GM21619 (cell line): Measurements from ENCODE around the gene C2CD3.
"Not testable (repeated sequence)": the region's sequence is repeated elsewhere in the genome, so short reads cannot be mapped to it uniquely, and the experiment has no call there.

Experiments used
- ATAC-seq: cut with Tn5 transposase; IDR thresholded peaks from one replicate; pipeline ENCODE4 v1.9.1; 2021; ENCODE audit not compliant: unreplicated experiment

Gene C2CD3

DNA sequence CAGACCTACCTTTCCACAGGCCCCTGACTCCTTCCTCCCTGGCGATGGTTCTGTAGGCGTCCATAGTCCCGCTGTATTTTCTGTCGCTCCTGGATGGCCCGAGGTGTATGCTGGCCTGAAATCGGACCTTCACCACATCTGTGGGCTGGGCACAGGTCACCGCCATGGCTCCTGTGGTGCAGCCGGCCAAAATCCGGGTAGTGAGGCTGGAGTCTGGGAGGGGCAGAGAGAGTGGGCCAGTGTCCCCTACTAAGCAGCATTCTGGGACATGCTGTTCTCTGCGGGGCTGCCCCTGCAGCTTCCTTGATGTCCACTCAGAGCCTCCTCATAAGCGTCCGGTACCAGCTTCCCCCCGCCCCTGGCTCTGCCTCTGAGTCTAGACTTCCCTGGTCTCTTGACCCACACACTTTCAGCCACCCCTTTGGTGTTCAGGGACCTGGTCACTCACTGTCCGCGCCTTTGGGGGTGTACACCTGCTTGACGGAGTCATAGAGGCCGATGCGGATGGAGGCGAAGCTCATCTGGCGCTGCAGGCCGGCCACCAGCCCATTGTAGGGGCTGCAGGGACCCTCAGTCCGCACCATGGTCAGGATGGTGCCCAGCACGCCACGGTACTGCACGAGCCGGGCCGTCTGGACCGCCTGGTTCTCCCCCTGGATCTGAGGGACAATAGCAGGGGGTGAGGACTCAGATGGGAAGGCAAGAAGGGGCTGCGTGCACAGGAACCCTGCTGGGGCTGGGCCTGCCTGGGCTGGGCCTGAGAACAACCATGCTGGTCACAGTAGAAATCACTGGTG, 164.9 kb downstream of the C2CD3 start:
- no peak for ATAC-seq

DNA sequence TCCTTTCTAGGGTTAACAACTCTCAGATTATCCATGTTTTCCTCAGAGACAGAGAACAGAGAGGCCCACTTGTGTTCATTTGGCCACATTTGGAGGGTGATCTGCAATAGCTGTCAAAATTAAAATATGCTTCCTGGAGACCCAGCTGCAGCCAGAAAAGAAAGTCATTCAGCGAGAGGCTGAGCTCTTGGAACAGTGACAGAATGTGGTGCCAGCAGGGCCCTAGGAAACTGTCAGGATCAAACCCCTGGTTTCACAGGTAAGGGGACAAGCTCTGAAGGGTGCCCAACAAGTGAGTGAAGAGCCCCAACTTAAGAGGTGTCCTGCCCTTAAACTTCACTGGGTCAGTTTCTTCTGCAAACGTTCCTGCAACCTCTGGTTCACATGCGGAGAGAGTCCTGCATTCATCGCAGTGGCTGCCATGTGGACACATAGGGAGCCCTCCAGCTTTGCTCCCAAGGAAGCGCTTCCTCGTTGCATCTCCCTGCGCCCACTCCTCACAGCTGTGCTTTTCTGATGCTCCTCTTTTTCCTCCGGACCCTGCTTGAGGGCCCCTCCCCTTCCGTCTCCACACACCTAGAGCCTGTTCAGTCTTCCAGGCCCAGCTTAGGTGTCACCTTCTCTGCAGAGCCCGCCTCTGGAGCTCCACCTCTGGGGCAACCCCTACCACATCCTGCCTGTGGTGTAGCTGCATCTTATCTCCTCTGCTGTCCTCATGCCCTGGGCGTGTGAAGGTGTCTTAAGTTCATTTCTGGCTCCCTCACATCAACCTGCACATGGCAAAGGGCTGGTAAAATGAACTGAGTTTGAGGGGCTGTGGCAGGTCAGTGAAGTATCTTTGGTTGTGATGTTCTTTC, 165.8 kb downstream of the C2CD3 start:
- ATAC-seq: no peak

DNA sequence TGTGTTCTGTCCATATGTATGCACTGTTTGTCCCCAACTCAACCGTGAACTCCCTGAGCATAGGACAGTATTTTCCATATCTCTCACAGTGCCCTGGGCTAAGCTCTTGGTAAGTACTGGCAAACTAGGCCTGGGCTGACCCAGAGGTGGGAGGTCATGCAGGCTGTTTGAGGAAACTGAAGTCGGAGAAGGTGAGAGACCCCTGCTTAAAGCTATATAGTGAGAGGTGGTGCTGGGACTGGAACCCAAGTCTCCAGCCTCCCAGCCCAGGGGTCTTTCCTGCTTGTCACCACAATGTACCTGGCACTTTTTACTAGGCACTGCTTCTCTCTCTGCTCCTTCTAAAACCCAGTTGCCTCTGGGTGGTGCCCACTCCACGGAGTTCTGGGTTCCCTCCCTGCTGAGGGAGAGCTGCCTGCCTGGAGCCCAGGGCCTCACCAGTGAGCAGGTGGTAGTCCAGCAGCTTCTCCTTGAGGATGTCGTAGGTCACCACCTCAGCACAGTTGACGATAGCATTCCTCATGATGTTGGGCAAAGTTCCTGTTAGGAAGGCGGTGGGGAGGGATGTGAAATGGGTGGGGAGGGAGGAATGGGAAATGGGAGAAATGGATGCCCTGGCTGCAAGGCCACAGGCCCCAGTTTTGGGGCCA, 166.6 kb downstream of the C2CD3 start:
- ATAC-seq: no peak

DNA sequence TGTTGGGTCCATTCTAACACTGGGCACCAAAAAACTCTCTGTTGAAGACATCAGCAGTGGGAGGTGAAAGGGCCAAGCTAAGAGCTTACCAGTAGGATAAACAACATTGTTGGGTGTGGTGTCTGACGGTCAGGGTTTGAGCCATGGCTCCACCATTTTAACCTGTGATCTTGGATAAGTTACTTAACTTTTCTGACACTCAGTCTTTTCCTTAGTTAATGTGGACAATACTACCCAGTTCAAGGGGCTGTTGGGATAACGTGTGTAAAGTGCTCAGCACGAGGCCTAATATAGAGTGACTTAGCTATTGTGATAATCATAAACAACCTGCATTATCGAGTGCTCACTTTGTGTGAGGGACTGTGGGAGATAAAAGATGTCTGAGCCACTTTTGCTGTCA, 168.0 kb downstream of the C2CD3 start:
- ATAC-seq: no peak

DNA sequence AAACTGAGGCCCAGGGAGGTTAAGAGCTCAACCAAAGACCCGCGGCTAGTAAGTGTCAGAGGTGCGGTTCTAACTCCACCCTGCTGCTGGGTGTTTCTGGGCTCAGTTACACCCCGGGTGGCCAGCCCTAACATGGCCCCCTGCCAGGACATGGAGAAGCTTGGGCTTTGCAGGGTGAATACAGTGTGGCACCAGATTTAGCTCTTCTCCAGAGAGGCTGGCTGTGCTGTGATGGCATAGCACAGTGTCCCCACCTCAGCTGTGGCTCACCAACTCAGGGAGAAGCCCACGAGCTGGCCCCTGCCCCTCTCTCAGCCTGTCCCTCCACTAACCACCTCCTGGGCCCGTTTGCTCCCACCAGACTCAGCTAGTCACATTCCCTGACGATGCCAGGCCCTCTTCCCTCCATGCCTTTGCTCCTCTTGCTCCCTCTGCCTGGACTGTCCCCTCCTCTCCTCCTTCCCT, 168.9 kb downstream of the C2CD3 start:
- no peak for ATAC-seq

DNA sequence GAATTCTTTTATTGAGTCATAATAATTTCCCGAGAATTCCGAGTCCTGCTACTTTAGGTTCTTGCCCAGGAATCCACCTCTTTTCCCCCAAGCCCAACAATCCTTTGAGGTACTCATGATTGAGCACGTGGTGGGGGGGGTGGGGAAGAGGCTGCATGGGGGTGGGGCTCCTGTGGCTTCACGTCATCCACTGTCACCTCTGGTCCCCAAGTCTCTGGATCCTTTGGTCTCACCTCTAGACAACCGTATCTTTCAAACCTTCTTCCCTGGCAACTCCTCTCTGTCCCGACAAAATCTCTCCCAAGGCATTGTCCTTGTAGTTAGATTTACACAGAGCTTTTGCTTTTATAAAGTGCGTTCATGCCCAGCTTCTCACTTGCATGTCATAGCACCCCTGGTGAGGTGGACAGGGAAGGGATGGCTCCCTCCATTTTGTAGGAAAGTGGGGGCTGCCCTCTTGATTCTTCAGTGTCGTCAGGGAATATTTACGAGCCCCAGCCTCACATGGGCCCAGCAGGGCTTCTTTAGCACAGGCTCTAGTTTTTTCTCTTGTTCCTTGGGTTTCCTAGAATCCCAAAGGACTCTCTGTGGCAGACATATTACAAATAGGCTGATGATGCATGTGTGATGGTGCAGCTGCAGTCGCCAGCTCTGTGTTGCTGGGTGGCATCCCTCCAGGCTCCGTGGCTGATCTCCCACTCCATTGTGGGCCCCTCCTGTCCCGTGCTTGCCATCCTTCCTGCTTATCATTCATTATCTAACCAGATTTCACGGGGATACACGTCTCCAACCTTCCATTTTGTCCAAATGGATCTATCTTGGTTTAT, 170.3 kb downstream of the C2CD3 start:
- ATAC-seq: no peak

DNA sequence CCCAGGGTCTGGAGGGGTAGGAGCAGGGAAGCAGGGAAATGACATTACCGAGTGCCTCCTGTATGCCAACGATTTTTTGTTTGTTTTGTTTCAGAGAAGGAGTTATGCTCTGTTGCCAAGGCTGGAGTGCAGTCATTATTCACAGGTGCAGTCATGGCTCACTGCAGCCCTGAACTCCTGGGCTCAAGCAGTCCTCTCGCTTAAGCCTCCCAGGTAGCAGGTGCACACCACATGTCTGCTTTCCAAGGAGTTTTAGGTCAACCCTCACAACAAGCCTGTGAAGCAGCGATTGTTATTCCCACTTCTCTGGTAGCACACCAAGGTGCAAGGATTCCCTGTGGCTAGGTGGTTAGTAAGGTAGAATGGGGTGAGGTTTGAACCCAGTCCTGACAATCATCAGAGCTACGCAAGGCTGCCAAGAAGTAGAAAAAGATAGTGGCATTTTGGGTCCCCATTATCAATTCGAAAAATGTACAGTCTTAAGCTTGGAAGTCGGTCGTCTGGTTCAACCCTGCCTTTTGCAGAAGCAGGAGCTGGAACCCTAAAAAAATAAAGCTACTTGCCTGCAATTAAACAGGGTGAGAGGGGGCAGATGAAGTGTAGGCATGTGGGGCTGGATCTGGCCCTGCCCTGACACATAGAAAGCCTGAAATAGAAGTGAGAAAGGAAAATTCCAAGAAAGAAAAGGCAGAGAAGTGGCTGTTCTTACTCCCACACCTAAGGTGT, 171.1 kb downstream of the C2CD3 start:
- no peak for ATAC-seq

DNA sequence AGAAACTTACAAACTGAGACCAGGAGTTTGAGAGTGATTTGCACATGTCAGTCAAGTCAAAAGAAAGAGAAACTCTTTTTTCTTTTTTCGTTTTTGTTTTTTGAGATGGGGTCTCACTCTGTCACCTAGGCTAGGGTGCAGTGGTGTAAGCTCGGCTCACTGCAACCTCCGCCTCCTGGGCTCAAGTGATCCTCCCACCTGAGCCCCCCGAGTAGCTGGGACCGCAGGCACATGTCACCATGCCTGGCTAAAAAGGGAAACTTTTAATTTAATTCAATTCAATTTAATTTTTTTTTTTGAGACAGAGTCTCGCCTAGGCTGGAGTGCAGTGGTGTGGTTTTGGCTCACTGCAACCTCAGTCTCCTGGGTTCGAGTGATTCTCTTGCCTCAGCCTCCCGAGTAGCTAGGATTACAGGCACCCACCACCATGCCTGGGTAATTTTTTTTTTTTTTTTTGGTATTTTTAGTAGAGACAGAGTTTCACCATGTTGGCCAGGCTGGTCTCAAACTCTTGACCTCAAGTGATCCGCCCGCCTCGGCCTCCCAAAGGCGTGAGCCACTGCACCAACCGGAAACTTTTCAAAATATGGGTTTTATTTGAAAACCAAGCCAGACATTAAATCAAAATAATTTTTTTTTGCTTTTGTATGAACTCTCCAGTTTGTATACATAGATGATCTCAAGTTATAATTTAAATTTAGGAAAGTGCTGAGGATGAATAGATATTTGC, 171.8 kb downstream of the C2CD3 start:
- ATAC-seq: no peak

DNA sequence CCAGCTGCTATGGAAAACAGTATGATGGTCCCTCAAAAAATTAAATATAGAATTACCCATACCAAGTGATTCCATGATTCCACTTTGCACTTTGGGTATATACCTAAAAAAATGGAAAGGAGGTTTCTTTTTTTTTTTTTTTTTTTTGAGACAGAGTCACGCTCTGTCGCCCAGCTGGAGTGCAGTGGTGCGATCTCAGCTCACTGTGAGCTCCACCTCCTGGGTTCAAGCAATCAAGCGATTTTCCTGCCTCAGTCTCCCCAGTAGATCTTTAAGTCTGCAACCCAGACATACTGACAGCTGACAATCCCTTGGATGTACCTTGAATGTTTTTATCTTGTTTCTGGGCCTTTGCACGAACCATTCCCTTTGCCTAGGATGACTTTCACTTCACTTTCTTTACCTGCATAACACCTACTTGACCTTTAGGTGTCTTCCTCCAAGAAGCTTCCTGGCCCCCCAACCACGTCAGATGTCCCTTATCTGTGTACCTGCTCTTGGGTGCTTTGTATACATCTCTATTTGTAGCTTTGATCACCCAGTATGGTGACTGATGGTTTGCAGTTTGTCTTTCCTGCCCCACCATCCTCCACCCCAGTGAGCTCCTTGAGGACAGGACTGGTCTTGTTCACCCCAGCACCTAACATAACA, 173.6 kb downstream of the C2CD3 start:
- no peak for ATAC-seq

DNA sequence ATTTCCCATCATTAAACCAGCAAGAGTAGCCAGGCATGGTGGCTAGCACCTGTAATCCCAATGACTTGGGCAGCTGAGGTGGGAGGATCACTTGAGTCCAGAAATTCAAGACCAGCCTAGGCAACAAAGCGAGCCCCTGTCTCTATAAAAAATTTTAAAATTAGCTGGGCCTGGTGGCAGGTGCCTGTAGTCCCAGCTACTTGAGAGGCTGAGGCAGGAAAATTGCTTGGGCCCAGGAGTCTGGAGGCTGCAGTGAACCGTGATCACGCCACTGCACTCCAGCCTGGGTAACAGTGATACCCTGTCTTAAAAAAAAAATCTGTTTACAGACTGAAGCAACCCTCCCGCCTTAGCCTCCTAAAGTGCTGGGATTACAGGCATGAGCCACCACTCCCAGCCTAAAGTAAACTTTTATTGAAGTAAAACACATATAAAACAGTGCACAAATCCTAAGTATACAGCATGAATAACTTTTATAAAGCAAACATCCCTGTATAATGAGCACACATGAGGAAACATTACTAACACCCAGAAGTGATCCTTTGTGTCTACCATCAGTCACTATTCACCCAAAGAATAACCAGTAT, 174.5 kb downstream of the C2CD3 start:
- ATAC-seq: no peak

DNA sequence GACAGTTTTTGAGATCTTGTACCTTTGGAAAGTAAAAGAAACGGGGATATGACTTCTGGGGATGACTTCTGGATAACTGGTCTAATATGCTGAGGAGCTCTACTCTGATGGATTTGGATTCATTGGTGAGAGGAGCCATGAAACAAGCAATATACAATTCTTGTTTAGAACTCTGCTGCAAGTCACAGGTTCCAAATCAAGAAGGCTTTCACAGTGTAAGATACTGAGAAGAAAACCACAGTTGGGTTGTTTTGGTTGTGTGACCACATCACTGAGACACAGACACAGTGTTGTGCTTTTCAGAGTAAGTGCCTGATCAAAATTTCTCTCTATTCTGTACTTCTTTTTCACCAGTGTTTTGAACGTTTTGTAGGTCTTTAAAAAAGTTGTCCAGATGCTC, 175.1 kb downstream of the C2CD3 start:
- ATAC-seq: peak; percentile 32

DNA sequence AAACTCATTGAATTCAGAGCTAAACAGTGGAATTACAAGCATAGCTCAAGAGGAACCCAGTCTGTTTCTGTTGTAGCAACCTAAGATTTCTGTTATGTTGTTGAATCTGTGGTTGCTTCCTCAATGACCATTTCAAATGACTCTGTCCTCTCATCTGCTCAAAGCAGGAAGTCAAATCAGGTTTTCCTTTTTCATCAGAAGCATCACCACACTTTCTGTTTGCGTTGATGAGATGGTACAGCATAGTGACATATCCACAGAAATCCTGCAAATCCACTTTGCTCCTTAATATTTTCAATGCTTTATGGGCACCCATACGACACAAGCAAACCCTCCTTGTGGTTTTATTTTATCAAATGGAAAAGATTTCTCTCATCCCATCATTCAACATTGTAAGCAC, 175.6 kb downstream of the C2CD3 start:
- peak; percentile 51 for ATAC-seq

DNA sequence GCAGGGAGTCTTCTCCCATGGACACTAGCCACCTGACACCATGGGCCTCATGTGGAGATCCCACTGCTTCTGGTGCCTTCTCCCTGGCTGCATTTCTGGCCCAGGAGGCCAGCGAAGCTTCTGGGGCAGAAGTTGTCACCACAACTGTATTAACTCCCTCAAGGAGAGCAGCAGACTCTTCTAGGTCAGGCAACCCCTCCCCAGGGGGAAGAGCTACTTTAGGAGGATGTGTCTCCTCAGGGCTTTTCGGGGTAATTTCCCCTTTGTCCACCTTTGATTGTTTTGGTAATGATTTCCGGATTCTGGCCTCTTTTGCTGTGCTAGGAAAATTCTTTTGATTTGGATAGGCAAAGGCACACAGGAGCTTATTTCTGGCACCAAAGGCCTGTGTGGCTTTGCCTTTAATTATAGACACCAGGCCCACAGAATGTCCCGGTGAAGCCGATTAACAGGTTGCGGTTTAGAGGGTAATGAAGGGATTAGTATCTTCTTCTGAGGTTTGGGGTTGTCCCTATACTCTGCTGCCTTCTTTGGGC, 179.3 kb downstream of the C2CD3 start:
- no peak for ATAC-seq

DNA sequence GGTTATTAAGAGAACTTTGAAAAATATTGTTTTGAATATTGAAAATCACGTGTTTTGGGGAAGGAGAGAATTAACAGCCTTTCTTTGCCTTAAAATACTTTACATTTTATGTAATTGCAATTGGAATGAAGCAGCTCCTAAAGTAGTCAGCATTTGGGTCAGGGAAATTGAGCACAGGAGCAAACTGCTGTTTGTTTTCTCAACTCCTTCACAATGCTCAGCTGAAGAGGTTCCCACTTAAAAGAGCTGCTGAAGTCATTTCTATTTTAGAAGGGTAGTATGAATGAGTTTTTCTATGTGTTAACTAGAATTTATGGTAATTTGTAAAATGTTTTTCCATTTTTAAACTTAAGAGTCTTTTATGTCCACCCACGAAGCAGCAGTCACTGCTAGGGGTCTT, 180.1 kb downstream of the C2CD3 start:
- ATAC-seq: no peak

DNA sequence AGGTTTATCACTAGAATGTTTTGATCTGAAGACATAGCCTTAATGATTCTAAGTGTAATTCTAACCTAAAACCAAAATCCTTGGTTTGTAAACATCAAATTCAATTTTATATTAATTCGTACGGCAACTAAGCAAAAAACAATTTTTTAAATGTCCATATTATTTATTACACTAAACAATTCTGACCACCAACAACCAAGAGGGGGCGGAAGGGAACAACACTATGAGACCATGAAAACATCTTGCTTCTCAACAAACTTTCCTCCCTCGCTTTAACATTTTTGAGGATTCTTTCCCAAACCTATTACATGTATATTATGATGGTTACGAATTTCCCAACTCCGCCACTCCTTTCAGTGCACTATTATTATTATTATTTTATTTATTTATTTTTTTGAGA, 181.6 kb downstream of the C2CD3 start:
- ATAC-seq: no peak

DNA sequence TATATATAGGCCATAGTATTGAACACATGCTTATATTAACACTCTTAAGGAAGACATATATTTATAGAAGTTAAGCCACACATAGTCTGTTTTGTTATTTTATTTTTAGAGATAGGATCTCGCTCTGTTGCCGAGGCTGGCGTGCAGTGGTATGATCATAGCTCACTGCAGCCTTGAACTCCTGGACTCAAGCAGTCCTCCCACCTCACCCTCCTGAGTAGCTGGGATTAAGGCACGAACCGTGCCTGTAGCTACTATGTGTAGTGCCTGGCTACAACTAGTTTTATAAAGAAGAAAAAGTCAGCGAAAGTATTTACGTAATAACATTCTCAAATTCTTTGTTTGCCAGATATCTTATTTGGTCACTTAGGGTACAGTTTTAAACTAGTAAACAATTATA, 182.6 kb downstream of the C2CD3 start:
- ATAC-seq: no peak

DNA sequence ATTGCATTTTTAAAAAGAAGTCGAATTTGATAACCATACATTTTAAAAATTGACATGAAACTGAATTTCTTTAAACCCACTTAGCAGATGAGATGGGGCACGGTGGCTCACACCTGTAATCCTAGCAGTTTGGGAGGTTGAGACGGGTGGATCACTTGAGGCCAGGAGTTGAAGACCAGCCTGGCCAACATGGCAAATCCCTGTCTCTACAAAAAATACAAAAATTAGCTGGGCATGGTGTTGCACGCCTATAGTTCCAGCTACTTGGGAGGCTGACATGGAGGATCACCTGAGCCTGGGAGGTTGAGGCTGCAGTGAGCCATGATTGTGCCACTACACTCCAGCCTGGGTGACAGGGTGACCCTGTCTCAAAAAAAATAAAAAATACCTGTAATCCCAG, 185.1 kb downstream of the C2CD3 start:
- ATAC-seq: not testable (repeated sequence)
